Measurements from ENCODE around the gene MYO15B. TPM values are rescaled to one million over a fixed set of nuclear protein-coding genes. Genes with fewer than 3 reads are reported as not detected.

The MYO15B gene
- total and polyA plus RNA-seq, 4 donors, result 84.5 to 197 (median 167) TPM

GRCh38 chr17:75573540-75573957, 14.1 kb upstream of the MYO15B start:
- peaks cover 0 to 41% (median 0%) of the 10 kb centered on the region in 4 donors for H3K36me3 ChIP-seq (ENCODE audit: control insufficient read depth in 4 of 4, insufficient read depth in 4 of 4, low read length in 4 of 4)
- H3K27me3 ChIP-seq (ENCODE audit: control insufficient read depth in 3 of 3, insufficient read depth in 3 of 3, low read length in 2 of 3), result no peaks in the 10 kb centered on the region
- TF ChIP-seq CTCF (IDR thresholded peaks at IDR 0.05; ENCODE audit: control extremely low read depth, extremely low read depth), result no peak
- no peak overlapping the region for H3K27ac ChIP-seq (ENCODE audit: low read depth in 1 of 2, low read length in 1 of 2)
- no peaks in the 10 kb centered on the region for H3K9me3 ChIP-seq (ENCODE audit: control insufficient read depth in 4 of 4, insufficient read depth in 3 of 4, low read length in 3 of 4)
- no peak for ATAC-seq (ENCODE audit: insufficient read depth, low FRiP score)
- no peaks in the 10 kb centered on the region for H3K4me1 ChIP-seq (ENCODE audit: control insufficient read depth in 5 of 5, insufficient read depth in 5 of 5, low read length in 5 of 5)
- no peak for DNase-seq
- WGBS, 2 donors, result 83 to 95% methylated on average over 15 to 16 of the region's 16 CpGs
- H3K9ac ChIP-seq (ENCODE audit: insufficient read depth in 1 of 2, low read length in 2 of 2), result no peak overlapping the region
- H3K4me3 ChIP-seq, result no peak overlapping the region

- 94 to 97% methylated on average over 13 of the region's 13 CpGs for WGBS, 2 donors
- TF ChIP-seq CTCF (IDR thresholded peaks at IDR 0.05; ENCODE audit: control extremely low read depth, extremely low read depth), result no peak
- H3K9me3 ChIP-seq (ENCODE audit: control insufficient read depth in 4 of 4, insufficient read depth in 3 of 4, low read length in 3 of 4), result no peaks in the 10 kb centered on the region
Observed at GRCh38 chr17:75573994-75574393, 13.6 kb upstream of the MYO15B start.

GRCh38 chr17:75574404-75575036, 13.1 kb upstream of the MYO15B start:
- WGBS, 2 donors, result 92 to 97% methylated on average over 26 to 29 of the region's 29 CpGs
- DNase-seq (no peak), ATAC-seq (ENCODE audit: insufficient read depth, low FRiP score) (no peak)
- Histone ChIP-seq H3K4me1 (ENCODE audit: control insufficient read depth in 5 of 5, insufficient read depth in 5 of 5, low read length in 5 of 5) (peaks cover 0 to 2% (median 0%) of the 10 kb centered on the region in 5 donors), H3K9ac (ENCODE audit: insufficient read depth in 1 of 2, low read length in 2 of 2) (no peak overlapping the region), H3K36me3 (ENCODE audit: control insufficient read depth in 4 of 4, insufficient read depth in 4 of 4, low read length in 4 of 4) (peaks cover 0 to 35% (median 0%) of the 10 kb centered on the region in 4 donors), H3K27me3 (ENCODE audit: control insufficient read depth in 3 of 3, insufficient read depth in 3 of 3, low read length in 2 of 3) (no peaks in the 10 kb centered on the region), H3K4me3 (no peak overlapping the region), H3K27ac (ENCODE audit: low read depth in 1 of 2, low read length in 1 of 2) (no peak overlapping the region), H3K9me3 (ENCODE audit: control insufficient read depth in 4 of 4, insufficient read depth in 3 of 4, low read length in 3 of 4) (no peaks in the 10 kb centered on the region)
- TF ChIP-seq CTCF (IDR thresholded peaks at IDR 0.05; ENCODE audit: control extremely low read depth, extremely low read depth), result no peak

More at GRCh38 chr17:75573994-75574393, 13.6 kb upstream of the MYO15B start:
- Histone ChIP-seq H3K27ac (ENCODE audit: low read depth in 1 of 2, low read length in 1 of 2) (no peak overlapping the region), H3K36me3 (ENCODE audit: control insufficient read depth in 4 of 4, insufficient read depth in 4 of 4, low read length in 4 of 4) (peaks cover 0 to 38% (median 0%) of the 10 kb centered on the region in 4 donors), H3K9ac (ENCODE audit: insufficient read depth in 1 of 2, low read length in 2 of 2) (no peak overlapping the region), H3K27me3 (ENCODE audit: control insufficient read depth in 3 of 3, insufficient read depth in 3 of 3, low read length in 2 of 3) (no peaks in the 10 kb centered on the region), H3K4me1 (ENCODE audit: control insufficient read depth in 5 of 5, insufficient read depth in 5 of 5, low read length in 5 of 5) (peaks cover 0 to under 1% (median 0%) of the 10 kb centered on the region in 5 donors), H3K4me3 (no peak overlapping the region)
- ATAC-seq (ENCODE audit: insufficient read depth, low FRiP score) (no peak), DNase-seq (no peak)

Data from lung (tissue), 12 donors.